Measurements from ENCODE around the gene ADK. TPM values are rescaled to one million over a fixed set of nuclear protein-coding genes. Genes with fewer than 3 reads are reported as not detected.

Gene ADK
- polyA plus RNA-seq, 1 experiment, result 41.9 TPM

DNA sequence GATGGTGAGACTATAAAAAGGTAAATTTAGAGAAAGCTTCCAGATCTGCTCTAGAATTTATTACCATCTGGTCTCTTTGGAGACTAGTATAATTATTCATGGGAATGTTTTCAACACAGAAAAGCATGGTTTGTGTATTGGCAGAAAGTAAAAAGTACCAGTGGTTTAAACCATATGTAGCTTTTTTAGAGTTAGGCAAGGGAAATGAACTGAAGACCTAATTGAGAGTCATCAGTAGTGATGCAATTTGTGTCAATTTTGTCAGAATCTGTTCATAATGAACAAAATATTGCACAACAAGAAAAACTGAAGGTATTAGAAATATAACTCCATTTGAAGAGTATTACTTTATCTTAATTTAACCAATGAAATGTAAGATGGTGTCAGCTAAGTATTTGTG lies 181.4 kb downstream of the ADK start:
- CTCF ChIA-PET, result interaction anchor here (0.6 kb wide), 1 partner anchor 32 kb away, joined by 4 read pairs; no protein-coding TSS in a partner anchor
- Histone ChIP-seq H3K27ac (ENCODE audit: low read depth, low read length) (no peak overlapping the region), H3K9me3 (ENCODE audit: control insufficient read depth, insufficient read depth, low read length) (no peaks in the 10 kb centered on the region), H3K4me3 (ENCODE audit: low read depth, low read length) (no peak overlapping the region), H3K27me3 (ENCODE audit: control insufficient read depth, insufficient read depth, low read length) (no peaks in the 10 kb centered on the region)
- TF ChIP-seq, protein P1, sequence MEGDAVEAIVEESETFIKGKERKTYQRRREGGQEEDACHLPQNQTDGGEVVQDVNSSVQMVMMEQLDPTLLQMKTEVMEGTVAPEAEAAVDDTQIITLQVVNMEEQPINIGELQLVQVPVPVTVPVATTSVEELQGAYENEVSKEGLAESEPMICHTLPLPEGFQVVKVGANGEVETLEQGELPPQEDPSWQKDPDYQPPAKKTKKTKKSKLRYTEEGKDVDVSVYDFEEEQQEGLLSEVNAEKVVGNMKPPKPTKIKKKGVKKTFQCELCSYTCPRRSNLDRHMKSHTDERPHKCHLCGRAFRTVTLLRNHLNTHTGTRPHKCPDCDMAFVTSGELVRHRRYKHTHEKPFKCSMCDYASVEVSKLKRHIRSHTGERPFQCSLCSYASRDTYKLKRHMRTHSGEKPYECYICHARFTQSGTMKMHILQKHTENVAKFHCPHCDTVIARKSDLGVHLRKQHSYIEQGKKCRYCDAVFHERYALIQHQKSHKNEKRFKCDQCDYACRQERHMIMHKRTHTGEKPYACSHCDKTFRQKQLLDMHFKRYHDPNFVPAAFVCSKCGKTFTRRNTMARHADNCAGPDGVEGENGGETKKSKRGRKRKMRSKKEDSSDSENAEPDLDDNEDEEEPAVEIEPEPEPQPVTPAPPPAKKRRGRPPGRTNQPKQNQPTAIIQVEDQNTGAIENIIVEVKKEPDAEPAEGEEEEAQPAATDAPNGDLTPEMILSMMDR (IDR thresholded peaks at IDR 0.05; ENCODE audit: low read depth, low read length), result no peak
- no peak for DNase-seq (ENCODE audit: low read depth, low spot score)
- POLR2A ChIA-PET, result no interaction called here

DNA sequence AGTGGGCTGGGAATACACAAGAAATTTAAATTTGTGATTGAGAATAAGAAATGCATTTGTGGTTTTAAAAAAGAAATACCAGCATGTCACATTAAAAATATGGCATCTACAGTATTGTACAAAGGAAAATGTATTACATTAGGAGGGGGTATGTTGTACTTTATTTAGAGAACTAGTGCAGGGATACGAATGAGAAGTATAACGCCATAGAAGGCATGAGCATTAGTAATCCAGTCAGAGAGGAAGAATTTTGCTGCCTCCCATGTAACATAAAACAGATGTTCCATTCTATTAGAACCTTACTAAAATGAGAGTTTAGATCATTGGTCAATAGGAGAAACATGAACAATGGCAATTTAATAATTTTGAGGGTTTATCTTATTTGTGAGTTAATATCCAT lies 182.2 kb downstream of the ADK start:
- DNase-seq (ENCODE audit: low read depth, low spot score), result peak; percentile 43
- no peak overlapping the region for H3K27ac ChIP-seq (ENCODE audit: low read depth, low read length)
- CTCF ChIA-PET, result interaction anchor here (0.6 kb wide), 1 partner anchor 31 kb away, joined by 4 read pairs; no protein-coding TSS in a partner anchor
- POLR2A ChIA-PET, result no interaction called here
- TF ChIP-seq, protein P1 (IDR thresholded peaks at IDR 0.05; ENCODE audit: low read depth, low read length), result no peak
- no peaks in the 10 kb centered on the region for H3K27me3 ChIP-seq (ENCODE audit: control insufficient read depth, insufficient read depth, low read length)
- H3K4me3 ChIP-seq (ENCODE audit: low read depth, low read length), result no peak overlapping the region
- no peaks in the 10 kb centered on the region for H3K9me3 ChIP-seq (ENCODE audit: control insufficient read depth, insufficient read depth, low read length)

DNA sequence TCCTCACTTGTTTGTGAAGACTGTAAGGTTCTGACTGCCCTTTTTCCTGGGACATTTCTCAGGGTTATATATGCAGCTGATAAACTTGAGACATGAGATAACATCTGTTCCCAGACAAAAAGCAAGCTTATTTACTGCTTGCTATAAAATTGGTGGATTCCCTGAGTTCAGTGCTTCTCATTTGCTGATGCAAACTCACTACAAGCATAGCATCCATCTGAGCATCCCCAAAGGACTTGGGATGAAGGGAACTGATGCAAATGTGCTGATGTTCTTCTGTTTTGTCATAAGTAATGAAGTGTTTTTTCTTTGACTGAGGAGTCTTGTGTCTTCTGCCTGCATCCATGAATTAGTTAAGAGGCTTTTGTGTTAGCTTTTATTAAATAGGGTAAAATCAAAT lies 183.2 kb downstream of the ADK start:
- ChIA-PET POLR2A (no interaction called here), CTCF (no interaction called here)
- TF ChIP-seq, protein P1 (IDR thresholded peaks at IDR 0.05; ENCODE audit: low read depth, low read length), result no peak
- Histone ChIP-seq H3K27me3 (ENCODE audit: control insufficient read depth, insufficient read depth, low read length) (no peaks in the 10 kb centered on the region), H3K9me3 (ENCODE audit: control insufficient read depth, insufficient read depth, low read length) (no peaks in the 10 kb centered on the region), H3K4me3 (ENCODE audit: low read depth, low read length) (no peak overlapping the region), H3K27ac (ENCODE audit: low read depth, low read length) (no peak overlapping the region)
- DNase-seq (ENCODE audit: low read depth, low spot score), result no peak

DNA sequence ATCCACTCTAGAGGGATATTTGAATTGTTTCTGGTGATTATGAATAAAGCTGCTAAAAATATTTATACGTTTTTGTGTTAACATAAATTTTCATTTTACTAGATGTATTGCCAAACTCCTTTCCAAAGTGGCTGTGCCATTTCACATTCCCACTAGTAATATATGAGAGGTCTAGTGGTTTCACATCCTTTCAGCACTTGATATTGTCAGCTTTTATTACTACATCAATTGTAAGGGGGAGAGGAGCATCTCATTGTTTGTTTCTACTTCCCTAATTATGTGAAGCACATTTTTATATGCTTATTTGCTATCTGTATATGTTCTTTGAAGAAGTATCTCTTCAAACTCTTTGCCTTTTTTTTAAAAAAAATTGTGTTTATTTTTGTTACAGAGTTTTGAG lies 184.5 kb downstream of the ADK start:
- POLR2A ChIA-PET, result no interaction called here
- DNase-seq (ENCODE audit: low read depth, low spot score), result no peak
- Histone ChIP-seq H3K4me3 (ENCODE audit: low read depth, low read length) (no peak overlapping the region), H3K27me3 (ENCODE audit: control insufficient read depth, insufficient read depth, low read length) (no peaks in the 10 kb centered on the region), H3K9me3 (ENCODE audit: control insufficient read depth, insufficient read depth, low read length) (no peaks in the 10 kb centered on the region), H3K27ac (ENCODE audit: low read depth, low read length) (no peak overlapping the region)
- TF ChIP-seq, protein P1 (IDR thresholded peaks at IDR 0.05; ENCODE audit: low read depth, low read length), result no peak
- CTCF ChIA-PET, result no interaction called here

DNA sequence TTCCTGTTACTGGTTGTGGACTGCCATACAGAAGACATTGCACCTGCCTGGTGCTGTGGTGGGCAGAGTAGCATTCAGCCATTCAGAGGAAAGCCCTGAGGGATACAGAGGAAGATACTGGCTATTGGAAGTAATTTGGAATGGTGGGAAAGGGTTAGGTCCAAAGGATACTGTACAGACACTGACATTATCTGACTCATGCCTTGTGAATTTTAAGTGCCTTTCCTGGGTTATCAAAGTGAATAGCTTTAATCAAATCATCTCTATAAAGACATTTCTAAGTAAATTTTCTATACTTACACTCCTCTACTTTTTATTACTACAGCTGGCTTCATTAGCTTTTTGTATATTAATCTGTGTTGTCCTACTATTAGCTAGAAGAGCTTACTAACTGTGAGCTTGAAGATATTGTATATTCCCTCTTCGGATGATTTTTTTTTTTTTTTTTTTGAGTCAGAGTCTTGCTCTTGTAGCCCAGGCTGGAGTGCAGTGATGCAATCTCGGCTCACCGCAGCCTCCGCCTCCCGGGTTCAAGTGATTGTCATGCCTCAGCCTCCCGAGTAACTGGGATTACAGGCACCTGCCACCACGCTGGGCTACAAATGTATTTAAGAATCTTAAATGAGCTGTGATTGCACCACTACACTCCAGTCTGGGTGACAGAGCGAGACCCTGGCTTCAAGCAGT lies 186.5 kb downstream of the ADK start:
- ChIA-PET POLR2A (no interaction called here), CTCF (no interaction called here)
- H3K27me3 ChIP-seq (ENCODE audit: control insufficient read depth, insufficient read depth, low read length), result no peaks in the 10 kb centered on the region
- DNase-seq (ENCODE audit: low read depth, low spot score), result no peak
- no peaks in the 10 kb centered on the region for H3K9me3 ChIP-seq (ENCODE audit: control insufficient read depth, insufficient read depth, low read length)
- H3K4me3 ChIP-seq (ENCODE audit: low read depth, low read length), result no peak overlapping the region
- TF ChIP-seq, protein P1 (IDR thresholded peaks at IDR 0.05; ENCODE audit: low read depth, low read length), result no peak
- H3K27ac ChIP-seq (ENCODE audit: low read depth, low read length), result no peak overlapping the region

Measured in AG04450 (cell line).